Skeletal muscle cell (primary cell): Measurements from ENCODE around the gene NUBP2.
A peak's percentile ranks its signal among the peaks of the same experiment; 100 is the strongest.

Source experiments
- DNase-seq: peaks from one replicate; pipeline ENCODE4 v3.0.0-alpha.2; 2010; ENCODE audit warnings: low read depth
- H3K4me3 ChIP-seq: 2 replicates; pipeline ENCODE4 v1.5.1; 2011; ENCODE audit warnings: low read depth, mild to moderate bottlenecking, control low read depth, low read length, moderate library complexity

NUBP2 gene, protein sequence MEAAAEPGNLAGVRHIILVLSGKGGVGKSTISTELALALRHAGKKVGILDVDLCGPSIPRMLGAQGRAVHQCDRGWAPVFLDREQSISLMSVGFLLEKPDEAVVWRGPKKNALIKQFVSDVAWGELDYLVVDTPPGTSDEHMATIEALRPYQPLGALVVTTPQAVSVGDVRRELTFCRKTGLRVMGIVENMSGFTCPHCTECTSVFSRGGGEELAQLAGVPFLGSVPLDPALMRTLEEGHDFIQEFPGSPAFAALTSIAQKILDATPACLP

DNA sequence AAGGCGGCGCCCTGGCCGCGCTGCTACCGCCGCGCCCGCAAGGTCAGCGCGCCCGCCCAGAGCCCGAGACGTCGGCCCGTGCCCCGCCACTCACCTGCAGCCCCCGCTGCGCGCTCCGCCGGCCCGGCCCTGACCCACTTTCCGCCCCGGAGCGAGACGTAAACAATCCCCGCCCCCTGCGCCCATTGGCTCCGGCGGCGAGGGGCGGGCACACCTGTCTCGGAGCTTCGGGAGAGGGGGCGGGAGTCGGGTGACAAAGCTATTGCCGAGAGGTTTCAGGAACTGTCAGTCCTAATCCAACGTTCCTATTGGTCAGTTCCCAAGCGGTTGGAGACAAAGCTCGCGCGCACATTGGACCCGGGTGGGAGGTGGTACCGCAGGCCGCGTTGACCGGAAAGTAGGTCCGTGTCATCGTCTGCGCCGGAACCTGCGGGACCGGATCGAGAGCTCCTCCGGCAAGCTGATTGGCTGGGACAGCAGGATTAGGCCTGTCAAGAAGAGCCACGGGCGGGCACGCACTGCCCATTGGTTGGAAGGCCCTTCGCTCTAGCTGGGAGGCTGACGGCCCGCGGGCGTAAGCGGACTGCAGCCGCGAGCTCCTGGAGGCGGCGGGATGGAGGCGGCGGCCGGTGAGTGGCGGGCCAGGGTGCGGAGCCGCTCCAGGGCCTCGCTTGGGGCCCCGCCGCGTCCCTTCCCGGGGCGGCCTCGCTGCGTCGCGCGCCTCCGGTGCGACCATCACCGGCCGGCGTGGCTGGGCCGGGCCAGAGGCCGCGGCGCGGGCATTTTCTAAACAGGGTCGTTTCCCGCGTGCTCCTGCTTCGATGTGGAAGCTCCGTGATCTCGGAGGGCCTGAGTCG lies at the start of gene NUBP2, which contains the start of gene SPSB3:
TSS of gene NUBP2 (plus strand) at position 553 of the 857 bp plus-strand sequence. CDS start at position 614, 61 bp downstream.
TSS of gene SPSB3 (minus strand) at position 164 of the 857 bp plus-strand sequence. CDS start 1,088 bp downstream, outside the sequence.
- peak within 1 kb of the TSS; percentile 89 for H3K4me3 ChIP-seq

GRCh38 chr16:1734123-1734522 lies 48.6 kb upstream of the NUBP2 start:
- H3K4me3 ChIP-seq: no peak overlapping the region

More for the DNA sequence above, at the start of gene NUBP2, which contains the start of gene SPSB3:
- peak; percentile 100 for DNase-seq

DNA sequence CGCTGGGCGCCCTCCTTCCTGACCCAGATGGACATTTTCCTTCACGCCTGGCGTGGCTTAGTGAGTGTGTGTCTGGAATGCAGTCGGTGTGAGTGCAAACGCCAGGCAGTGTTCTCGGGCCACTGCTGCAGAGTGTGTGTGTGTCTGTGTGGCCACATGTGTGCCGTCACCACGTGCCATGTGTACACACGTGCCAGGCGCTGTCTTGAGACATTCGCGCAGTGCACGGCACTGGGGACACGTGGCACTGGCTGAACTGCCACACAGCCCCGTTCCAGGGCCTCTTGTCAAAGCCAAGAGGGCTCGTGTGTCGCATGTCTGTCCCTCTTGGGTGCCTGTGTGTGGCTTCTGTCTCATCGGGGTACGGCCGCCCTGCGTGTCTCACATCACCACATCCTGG lies 47.9 kb upstream of the NUBP2 start:
- H3K4me3 ChIP-seq: no peak overlapping the region
- DNase-seq: no peak

More at GRCh38 chr16:1734123-1734522, 48.6 kb upstream of the NUBP2 start:
- no peak for DNase-seq

DNA sequence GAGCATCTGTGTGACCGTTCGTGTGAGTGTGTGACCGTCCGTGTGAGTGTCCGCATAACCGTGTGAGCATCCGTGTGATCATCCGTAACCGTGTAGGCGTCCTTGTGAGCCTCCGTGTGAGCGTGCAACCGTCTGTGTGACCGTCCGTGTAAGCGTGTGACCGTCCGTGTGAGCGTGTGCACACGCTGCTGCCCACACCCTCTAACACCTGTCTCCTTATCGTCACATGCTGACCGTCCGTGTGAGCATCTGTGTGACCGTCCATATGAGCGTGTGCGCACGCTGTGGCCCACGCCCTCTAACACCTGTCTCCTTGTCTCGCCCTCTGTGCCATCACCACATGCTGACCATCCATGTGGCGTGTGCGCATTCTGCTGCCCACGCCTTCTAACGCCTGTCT lies 42.5 kb upstream of the NUBP2 start:
- no peak for DNase-seq
- no peak overlapping the region for H3K4me3 ChIP-seq

- no peak for DNase-seq
Measured at GRCh38 chr16:1740781-1741490, 41.8 kb upstream of the NUBP2 start.

DNA sequence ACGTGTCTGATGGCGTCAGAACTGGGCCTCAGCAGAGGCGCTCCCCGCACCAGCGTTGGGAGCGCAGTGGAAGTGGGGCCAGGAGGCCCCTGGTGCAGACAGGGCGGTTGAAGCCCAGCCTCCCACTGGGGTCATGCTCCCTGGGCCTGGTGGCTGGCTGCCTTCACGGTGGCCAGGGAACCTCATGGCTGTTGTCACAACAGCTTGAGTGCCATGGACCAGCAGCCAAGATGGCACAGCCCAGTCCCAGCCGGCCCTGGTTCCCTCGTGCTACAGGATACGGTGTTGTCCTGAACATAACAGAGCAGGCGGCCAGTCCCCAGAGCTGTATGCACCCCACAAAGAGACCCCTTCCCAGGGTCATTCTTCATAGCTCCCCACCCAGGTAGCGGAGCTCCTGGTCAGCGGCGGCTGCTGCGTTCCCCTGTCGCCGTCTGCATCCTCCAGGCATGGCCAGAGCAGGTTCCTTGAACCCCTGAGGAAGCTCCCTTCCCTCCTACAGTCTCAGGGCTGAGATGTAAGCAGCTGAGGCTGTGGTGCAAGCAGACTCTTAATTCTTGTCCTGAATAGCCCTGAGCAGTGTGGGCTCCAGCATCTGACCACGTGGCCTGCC lies 41.1 kb upstream of the NUBP2 start:
- DNase-seq: no peak
- no peak overlapping the region for H3K4me3 ChIP-seq

More at GRCh38 chr16:1740781-1741490, 41.8 kb upstream of the NUBP2 start:
- no peak overlapping the region for H3K4me3 ChIP-seq

DNA sequence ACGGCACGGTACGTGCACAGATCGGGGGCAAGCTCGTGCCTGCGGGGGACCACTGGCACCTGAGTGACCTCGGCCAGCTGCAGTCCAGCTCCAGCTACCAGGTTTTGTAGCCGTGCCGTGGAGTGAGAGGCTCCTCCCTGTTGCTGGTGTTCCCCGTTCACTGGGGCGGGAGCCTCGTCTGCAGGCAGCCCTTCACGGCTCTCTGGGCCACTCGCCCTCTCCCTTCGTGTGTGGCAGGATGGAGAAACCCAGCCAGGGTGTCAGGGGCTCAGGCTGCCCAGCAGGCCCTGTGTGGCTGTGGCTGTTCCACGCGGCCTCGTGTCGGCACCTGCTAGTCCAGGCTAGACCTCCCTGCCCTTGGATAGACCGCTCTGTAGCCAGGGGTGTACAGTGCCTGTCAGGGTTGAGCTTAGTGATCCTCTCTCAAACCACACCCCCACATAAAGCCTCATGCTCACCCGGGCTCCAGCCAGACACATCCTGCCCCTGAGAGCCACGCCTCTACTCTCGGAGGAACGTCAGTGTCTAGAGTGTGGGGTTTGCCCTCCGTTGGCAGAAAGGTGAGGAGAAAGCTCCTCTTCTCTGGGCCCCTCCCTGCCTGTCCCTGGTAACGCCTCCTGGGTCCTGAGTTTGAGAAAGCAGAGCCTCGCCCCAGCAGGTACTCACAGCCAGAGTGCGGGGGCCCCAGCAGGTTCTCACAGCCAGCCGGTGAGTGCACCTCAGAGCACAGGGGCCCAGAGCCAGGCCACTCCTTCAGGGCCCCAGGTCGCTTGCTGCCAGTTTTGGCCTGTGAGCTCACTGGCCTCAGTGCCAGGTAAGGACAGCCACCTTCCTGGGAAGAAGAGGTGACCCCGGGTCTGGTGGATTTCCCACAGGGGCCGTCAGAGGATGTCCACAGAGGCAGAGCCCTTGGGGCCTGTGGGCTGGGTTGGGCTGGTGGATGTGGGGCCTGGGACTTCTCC lies 39.1 kb upstream of the NUBP2 start:
- H3K4me3 ChIP-seq: no peak overlapping the region
- DNase-seq: no peak

GRCh38 chr16:1744338-1744840 lies 38.4 kb upstream of the NUBP2 start:
- H3K4me3 ChIP-seq: no peak overlapping the region
- no peak for DNase-seq

GRCh38 chr16:1745181-1745899 lies 37.4 kb upstream of the NUBP2 start:
- no peak overlapping the region for H3K4me3 ChIP-seq
- DNase-seq: no peak

GRCh38 chr16:1745900-1746692 lies 36.7 kb upstream of the NUBP2 start:
- peak; percentile 39 for DNase-seq
- H3K4me3 ChIP-seq: no peak overlapping the region

DNA sequence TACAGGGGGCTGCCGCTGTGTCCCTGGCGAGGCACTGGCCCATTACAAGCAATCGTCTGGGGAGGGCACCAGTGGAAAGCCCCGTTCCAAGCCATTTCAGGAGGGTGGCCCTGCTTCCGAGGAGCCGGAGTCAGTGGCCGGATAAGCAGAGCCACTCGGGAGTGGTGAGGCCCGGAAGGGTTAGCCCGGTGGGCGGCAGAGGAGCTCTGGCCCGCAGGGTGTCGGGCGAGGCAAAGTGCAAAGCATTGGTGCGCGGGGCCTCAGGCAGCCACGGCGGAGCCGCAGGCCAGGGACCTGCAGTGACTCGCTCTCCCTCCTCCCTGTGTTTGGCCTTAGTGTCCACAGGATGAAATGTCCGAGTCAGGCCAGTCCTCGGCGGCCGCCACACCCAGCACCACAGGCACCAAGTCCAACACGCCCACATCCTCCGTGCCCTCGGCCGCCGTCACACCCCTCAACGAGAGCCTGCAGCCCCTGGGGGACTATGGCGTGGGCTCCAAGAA lies 36.0 kb upstream of the NUBP2 start:
- DNase-seq: no peak
- no peak overlapping the region for H3K4me3 ChIP-seq

DNA sequence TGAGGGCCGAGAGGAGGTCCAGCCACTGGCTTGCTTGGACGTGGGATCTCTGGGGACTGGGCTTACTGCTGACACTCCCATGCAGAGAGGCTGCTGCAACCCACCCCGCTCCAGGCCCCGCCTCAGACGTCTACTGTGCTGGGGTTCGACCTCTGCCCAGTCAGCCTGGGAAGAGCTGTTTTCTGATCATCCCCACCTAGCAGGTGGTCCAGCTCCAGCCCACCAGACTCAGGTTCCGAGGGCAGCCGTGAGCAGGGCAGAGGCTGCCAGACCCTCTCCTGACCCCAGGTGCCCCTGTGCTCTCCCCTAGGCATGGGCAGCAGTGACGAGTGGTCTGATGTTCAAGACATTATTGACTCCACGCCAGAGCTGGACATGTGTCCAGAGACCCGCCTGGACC lies 34.8 kb upstream of the NUBP2 start:
- no peak overlapping the region for H3K4me3 ChIP-seq
- DNase-seq: no peak

GRCh38 chr16:1749152-1750117 lies 33.3 kb upstream of the NUBP2 start:
- no peak for DNase-seq
- no peak overlapping the region for H3K4me3 ChIP-seq

- H3K4me3 ChIP-seq: no peak overlapping the region
- no peak for DNase-seq
Measured at GRCh38 chr16:1751946-1752345, 30.8 kb upstream of the NUBP2 start.

DNA sequence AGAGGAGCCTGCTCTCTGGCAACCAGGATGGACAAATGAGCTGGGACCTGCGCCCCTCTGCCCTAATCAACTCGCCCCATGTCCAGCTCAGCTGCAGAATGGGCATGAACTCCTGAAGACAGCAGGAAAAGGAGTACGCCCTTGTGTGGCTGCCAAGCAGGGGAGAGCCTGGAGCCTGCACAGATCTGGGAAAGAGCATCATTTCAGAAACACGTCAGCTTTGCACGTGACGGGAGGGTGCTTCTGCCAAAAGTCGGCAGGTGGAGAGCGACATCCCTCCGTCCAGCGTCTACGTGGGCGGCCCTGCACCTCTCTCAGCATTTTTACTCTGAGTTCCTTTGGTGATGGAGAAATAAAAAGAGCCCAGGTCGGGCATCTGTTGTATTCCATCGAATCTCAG lies 29.9 kb upstream of the NUBP2 start:
- no peak overlapping the region for H3K4me3 ChIP-seq
- DNase-seq: no peak

DNA sequence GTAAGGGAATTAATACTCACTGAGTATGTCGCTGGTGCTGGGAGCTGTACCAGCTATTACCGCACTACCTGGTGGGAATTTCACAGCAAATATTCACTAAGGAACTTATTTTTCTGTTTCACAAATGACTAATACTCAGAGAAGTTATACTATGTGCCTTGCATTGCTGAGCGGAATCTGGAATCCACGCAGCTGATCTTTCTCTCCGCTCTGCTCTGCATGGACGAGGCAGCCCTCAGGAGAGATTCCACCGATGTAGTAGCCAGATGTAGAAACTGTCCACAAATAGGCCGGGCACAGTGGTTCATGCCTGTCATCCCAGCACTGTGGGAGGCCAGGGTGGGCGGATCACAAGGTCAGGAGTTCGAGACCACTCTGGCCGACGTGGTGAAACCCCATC lies 28.6 kb upstream of the NUBP2 start:
- no peak overlapping the region for H3K4me3 ChIP-seq
- no peak for DNase-seq
